ENCODE measurements around the gene MBOAT1. TPM values are rescaled to one million over a fixed set of nuclear protein-coding genes. Genes with fewer than 3 reads are reported as not detected.

MBOAT1 gene
- total RNA-seq, 1 donor from 2014 or later, result 5.4 TPM

GRCh38 chr6:20092071-20092566 lies 120.2 kb downstream of the MBOAT1 start:
- H3K36me3 ChIP-seq, result no peaks in the 10 kb centered on the region
- peaks cover 0 to 3% of the 10 kb centered on the region in 2 donors for H3K9me3 ChIP-seq
- no peak for DNase-seq (ENCODE audit: low spot score in 2 of 2)
- no peak overlapping the region for H3K4me3 ChIP-seq
- TF ChIP-seq CTCF (IDR thresholded peaks at IDR 0.05), result peak; percentile 57 to 68 (median 62)
- H3K4me1 ChIP-seq, result no peaks in the 10 kb centered on the region
- H3K27ac ChIP-seq, result no peak overlapping the region
- no peaks in the 10 kb centered on the region for H3K27me3 ChIP-seq
- intact Hi-C loops (cut with DNase I), result loop anchor here (1.0 to 5.0 kb wide), 2 partner anchors 34 to 435 kb away; no protein-coding TSS in a partner anchor

GRCh38 chr6:20086992-20087391 lies 125.3 kb downstream of the MBOAT1 start:
- H3K4me3 ChIP-seq, result no peak overlapping the region
- no peak for DNase-seq (ENCODE audit: low spot score in 2 of 2)
- no peak overlapping the region for H3K27ac ChIP-seq
- intact Hi-C loops (cut with DNase I), result no loop called here
- no peaks in the 10 kb centered on the region for H3K4me1 ChIP-seq
- no peaks in the 10 kb centered on the region for H3K36me3 ChIP-seq
- H3K27me3 ChIP-seq, result no peaks in the 10 kb centered on the region
- TF ChIP-seq CTCF (IDR thresholded peaks at IDR 0.05), result no peak
- peaks cover 0 to 14% of the 10 kb centered on the region in 2 donors for H3K9me3 ChIP-seq

- DNase-seq (ENCODE audit: low spot score in 2 of 2), result no peak
Measured at GRCh38 chr6:20085817-20086216, 126.5 kb downstream of the MBOAT1 start.

GRCh38 chr6:20084411-20084810 lies 127.9 kb downstream of the MBOAT1 start:
- H3K4me1 ChIP-seq, result no peaks in the 10 kb centered on the region
- DNase-seq (ENCODE audit: low spot score in 2 of 2), result no peak
- intact Hi-C loops (cut with DNase I), result no loop called here
- no peak overlapping the region for H3K4me3 ChIP-seq
- no peaks in the 10 kb centered on the region for H3K27me3 ChIP-seq
- H3K9me3 ChIP-seq, result peaks cover 0 to 14% of the 10 kb centered on the region in 2 donors
- TF ChIP-seq CTCF (IDR thresholded peaks at IDR 0.05), result no peak
- H3K27ac ChIP-seq, result no peak overlapping the region
- no peaks in the 10 kb centered on the region for H3K36me3 ChIP-seq

More at GRCh38 chr6:20085817-20086216, 126.5 kb downstream of the MBOAT1 start:
- Histone ChIP-seq H3K27ac (no peak overlapping the region), H3K4me1 (no peaks in the 10 kb centered on the region), H3K9me3 (peaks cover 0 to 14% of the 10 kb centered on the region in 2 donors), H3K4me3 (no peak overlapping the region), H3K36me3 (no peaks in the 10 kb centered on the region), H3K27me3 (no peaks in the 10 kb centered on the region)
- intact Hi-C loops (cut with DNase I), result no loop called here
- TF ChIP-seq CTCF (IDR thresholded peaks at IDR 0.05), result no peak

GRCh38 chr6:20071998-20072397 lies 140.3 kb downstream of the MBOAT1 start:
- no peak for TF ChIP-seq CTCF (IDR thresholded peaks at IDR 0.05)

GRCh38 chr6:20070047-20070446 lies 142.2 kb downstream of the MBOAT1 start:
- intact Hi-C loops (cut with DNase I), result no loop called here
- Histone ChIP-seq H3K36me3 (no peaks in the 10 kb centered on the region), H3K9me3 (no peaks in the 10 kb centered on the region), H3K27me3 (no peaks in the 10 kb centered on the region), H3K4me3 (no peak overlapping the region), H3K4me1 (no peaks in the 10 kb centered on the region), H3K27ac (no peak overlapping the region)
- no peak for TF ChIP-seq CTCF (IDR thresholded peaks at IDR 0.05)
- DNase-seq (ENCODE audit: low spot score in 2 of 2), result no peak

More at GRCh38 chr6:20071998-20072397, 140.3 kb downstream of the MBOAT1 start:
- no peaks in the 10 kb centered on the region for H3K4me1 ChIP-seq
- H3K9me3 ChIP-seq, result peaks cover 0 to 15% of the 10 kb centered on the region in 2 donors
- H3K4me3 ChIP-seq, result no peak overlapping the region
- intact Hi-C loops (cut with DNase I), result no loop called here
- no peak for DNase-seq (ENCODE audit: low spot score in 2 of 2)
- H3K27me3 ChIP-seq, result no peaks in the 10 kb centered on the region
- no peak overlapping the region for H3K27ac ChIP-seq
- no peaks in the 10 kb centered on the region for H3K36me3 ChIP-seq
